Measurements from ENCODE around the gene PADI2.

The PADI2 gene

GRCh38 chr1:17163371-17163770 is 44.1 kb upstream of the PADI2 start:
- no peak for DNase-seq (ENCODE audit: low read depth)
- TF ChIP-seq CTCF (conservative IDR thresholded peaks at IDR 0.05; ENCODE audit: low read length), result no peak
- no peak overlapping the region for H3K4me3 ChIP-seq (ENCODE audit: low read length)

- no peak for DNase-seq (ENCODE audit: low read depth)
- no peak overlapping the region for H3K4me3 ChIP-seq (ENCODE audit: low read length)
- TF ChIP-seq CTCF (conservative IDR thresholded peaks at IDR 0.05; ENCODE audit: low read length), result no peak
These were observed 43.7 kb upstream of the PADI2 start for GRCh38 chr1:17162941-17163340.

GRCh38 chr1:17161926-17162800 is 42.9 kb upstream of the PADI2 start:
- H3K4me3 ChIP-seq (ENCODE audit: low read length), result no peak overlapping the region
- no peak for DNase-seq (ENCODE audit: low read depth)
- no peak for TF ChIP-seq CTCF (conservative IDR thresholded peaks at IDR 0.05; ENCODE audit: low read length)

- H3K4me3 ChIP-seq (ENCODE audit: low read length), result no peak overlapping the region
- no peak for DNase-seq (ENCODE audit: low read depth)
- no peak for TF ChIP-seq CTCF (conservative IDR thresholded peaks at IDR 0.05; ENCODE audit: low read length)
These were observed 42.0 kb upstream of the PADI2 start for GRCh38 chr1:17161137-17161740.

GRCh38 chr1:17158961-17159360 is 39.7 kb upstream of the PADI2 start:
- no peak for TF ChIP-seq CTCF (conservative IDR thresholded peaks at IDR 0.05; ENCODE audit: low read length)
- peak; percentile 29 for DNase-seq (ENCODE audit: low read depth)
- H3K4me3 ChIP-seq (ENCODE audit: low read length), result no peak overlapping the region

GRCh38 chr1:17156108-17156507 is 36.9 kb upstream of the PADI2 start:
- no peak overlapping the region for H3K4me3 ChIP-seq (ENCODE audit: low read length)
- no peak for TF ChIP-seq CTCF (conservative IDR thresholded peaks at IDR 0.05; ENCODE audit: low read length)
- peak; percentile 20 for DNase-seq (ENCODE audit: low read depth)

All from AG10803 (cell line).